MCF 10A (cell line): ENCODE data around the gene BIRC2. TPM values are rescaled to one million over a fixed set of nuclear protein-coding genes. Genes with fewer than 3 reads are reported as not detected.
"Not testable (repeated sequence)": the region's sequence is repeated elsewhere in the genome, so short reads cannot be mapped to it uniquely, and the experiment has no call there.

ENCODE experiments used
- Bru-seq: library from RNA; stranded (reverse); fragments of 400-500 nt; gene quantifications from one replicate; lab custom pipeline; 2021; lab: Mats Ljungman, UMichigan
- BruChase-seq, 2 experiments: library from RNA; stranded (reverse); fragments of 400-500 nt; gene quantifications; one replicate each; lab custom pipeline; 2021; lab: Mats Ljungman, UMichigan
- BruUV-seq: library from RNA; stranded (reverse); fragments of 400-500 nt; replicated peaks from 2 replicates; lab custom pipeline; 2021; lab: Mats Ljungman, UMichigan
- CTCF ChIA-PET: fragments of 300-600 bp; sonication (Branson Sonifier 250); formaldehyde crosslinking; extraction: SDS; loops from one replicate; lab custom pipeline; 2021; ENCODE audit warnings: antibody characterized with exemption, inconsistent platforms; lab: Yijun Ruan, JAX
- POLR2A ChIA-PET: fragments of 300-600, 350-650 bp; sonication (Branson Sonifier 250); formaldehyde crosslinking; extraction: SDS; loops from one replicate; lab custom pipeline; 2020; ENCODE audit warnings: antibody characterized with exemption, inconsistent platforms; lab: Yijun Ruan, JAX
- DNase-seq: peaks from one replicate; pipeline ENCODE4 v3.0.0-alpha.2; 2018; ENCODE audit not compliant: unreplicated experiment
- H3K27ac Mint-ChIP-seq: one replicate; pipeline ENCODE4 v1.8.0; 2022; ENCODE audit warnings: mild to moderate bottlenecking, low read depth, mixed read lengths; ENCODE audit not compliant: unreplicated experiment
- H3K27me3 Mint-ChIP-seq: one replicate; pipeline ENCODE4 v1.8.0; 2022; ENCODE audit warnings: mixed read lengths; ENCODE audit not compliant: insufficient read depth, unreplicated experiment
- H3K36me3 Mint-ChIP-seq: one replicate; pipeline ENCODE4 v1.8.0; 2022; ENCODE audit warnings: mild to moderate bottlenecking, moderate library complexity, mixed read lengths; ENCODE audit not compliant: insufficient read depth, unreplicated experiment
- H3K4me1 Mint-ChIP-seq: one replicate; pipeline ENCODE4 v1.8.0; 2022; ENCODE audit warnings: mixed read lengths; ENCODE audit not compliant: insufficient read depth, unreplicated experiment
- H3K4me3 Mint-ChIP-seq: one replicate; pipeline ENCODE4 v1.8.0; 2022; ENCODE audit warnings: mild to moderate bottlenecking, moderate library complexity, mixed read lengths; ENCODE audit not compliant: unreplicated experiment
- H3K9me3 Mint-ChIP-seq: one replicate; pipeline ENCODE4 v1.8.0; 2022; ENCODE audit warnings: mixed read lengths; ENCODE audit not compliant: unreplicated experiment
- CTCF ChIP-seq: fragments of 200-600 bp; IDR thresholded peaks from one replicate; pipeline ENCODE4 v1.8.0; 2022; ENCODE audit warnings: antibody characterized with exemption, mild to moderate bottlenecking; ENCODE audit not compliant: unreplicated experiment
- intact Hi-C: fragments of 100-400 bp; cut with micrococcal nuclease; formaldehyde crosslinking; loops from 2 replicates; pipeline ENCODE4 v1.14.1; 2022
- long read RNA-seq: library from polyadenylated mRNA; stranded (forward); transcript quantifications from one replicate; pipeline ENCODE4 v2.0.0, GENCODE V29; 2022
- total RNA-seq: library from RNA; stranded (reverse); gene quantifications from 2 replicates; pipeline ENCODE4 v1.2.3, GENCODE V29; 2022

BIRC2 gene
- total RNA-seq (46.2 and 50.0 TPM in 2 replicates), Bru-seq, nascent RNA (percentile 93 among the genes with signal in this experiment), BruChase-seq, experiment 1, labeled RNA remaining after a 6-hour chase (percentile 95 among the genes with signal in this experiment), BruChase-seq, experiment 2, labeled RNA remaining after a 2-hour chase (percentile 96 among the genes with signal in this experiment)
- long read RNA-seq, transcript BIRC2-201 (9 exons, 3,743 nt): major isoform, 173 of 233 reads
- long read RNA-seq, partial matches to known transcripts: 30 of 233 reads
- long read RNA-seq, other reads (novel, unspliced or antisense): 26 of 233 reads

- ChIA-PET CTCF (interaction anchor here (1.2 to 2.3 kb wide), 2 partner anchors 53 to 78 kb away, joined by 3 to 5 read pairs; no protein-coding TSS in a partner anchor), POLR2A (interaction anchor here (0.7 to 5.7 kb wide), 15 partner anchors 11 to 267 kb away, joined by 3 to 36 read pairs (median 3); no protein-coding TSS in a partner anchor)
- Mint-ChIP-seq H3K4me1 (peaks cover 15% of the 10 kb centered on the region), H3K36me3 (peaks cover 38% of the 10 kb centered on the region), H3K27ac (peak within 1 kb of the TSS; percentile 97), H3K27me3 (no peaks in the 10 kb centered on the region), H3K9me3 (no peaks in the 10 kb centered on the region), H3K4me3 (peak within 1 kb of the TSS; percentile 79)
- peak; percentile 67 for TF ChIP-seq CTCF
- BruUV-seq: no TSS peak
- intact Hi-C loops: loop anchor here (1.0 to 5.0 kb wide), 4 partner anchors 40 to 148 kb away; no protein-coding TSS in a partner anchor
- DNase-seq: peak; percentile 92
Observed at GRCh38 chr11:102346748-102347461, at the start of gene BIRC2. TSS of gene BIRC2 (plus strand) at chr11:102347214. CDS start at chr11:102349855, 2,641 bp downstream.

- CTCF ChIA-PET: interaction anchor here (0.6 to 1.4 kb wide), 8 partner anchors 12 to 650 kb away, joined by 3 to 8 read pairs (median 3); no protein-coding TSS in a partner anchor
- DNase-seq, intact Hi-C loops, H3K36me3 Mint-ChIP-seq, H3K27me3 Mint-ChIP-seq, BruUV-seq, H3K4me3 Mint-ChIP-seq: not testable (repeated sequence)
- Mint-ChIP-seq H3K4me1 (peaks cover 35% of the 10 kb centered on the region), H3K27ac (peak overlapping the region; percentile 12), H3K9me3 (peaks cover 10% of the 10 kb centered on the region)
- POLR2A ChIA-PET: interaction anchor here (1.0 to 1.7 kb wide), 5 partner anchors 13 to 48 kb away, joined by 3 to 11 read pairs (median 6); no protein-coding TSS in a partner anchor
Observed at GRCh38 chr11:102300837-102301236, 46.2 kb upstream of the BIRC2 start.

GRCh38 chr11:102302241-102302640 is 44.8 kb upstream of the BIRC2 start:
- intact Hi-C loops: no loop called here
- Mint-ChIP-seq H3K9me3 (peaks cover 10% of the 10 kb centered on the region), H3K27me3 (no peaks in the 10 kb centered on the region), H3K4me1 (peaks cover 47% of the 10 kb centered on the region), H3K4me3 (no peak overlapping the region), H3K36me3 (no peaks in the 10 kb centered on the region), H3K27ac (no peak overlapping the region)
- POLR2A ChIA-PET: interaction anchor here (1.1 to 1.6 kb wide), 3 partner anchors 8 to 16 kb away, joined by 3 to 4 read pairs (median 3); no protein-coding TSS in a partner anchor
- no TSS peak for BruUV-seq
- DNase-seq: no peak
- TF ChIP-seq CTCF: no peak
- CTCF ChIA-PET: interaction anchor here (0.6 to 0.9 kb wide), 2 partner anchors 8 to 16 kb away, joined by 4 read pairs; no protein-coding TSS in a partner anchor

- Mint-ChIP-seq H3K27me3 (no peaks in the 10 kb centered on the region), H3K36me3 (peaks cover under 1% of the 10 kb centered on the region), H3K27ac (peak overlapping the region; percentile 99), H3K4me3 (peak overlapping the region; percentile 50), H3K9me3 (peaks cover 10% of the 10 kb centered on the region), H3K4me1 (peaks cover 54% of the 10 kb centered on the region)
- intact Hi-C loops: loop anchor here (5.0 kb wide), 1 partner anchor 43 kb away; the partner anchor contains the start of gene BIRC2
- TF ChIP-seq CTCF: no peak
- POLR2A ChIA-PET: interaction anchor here (6.9 kb wide), 1 partner anchor 13 kb away, joined by 274 read pairs; the partner anchor contains the start of gene BIRC3
- CTCF ChIA-PET: no interaction called here
- DNase-seq: no peak
- no TSS peak for BruUV-seq
Observed at GRCh38 chr11:102304686-102305085, 42.3 kb upstream of the BIRC2 start.
